Left lung (tissue), 10 donors: ENCODE results near the gene GASK1A. TPM values are rescaled to one million over a fixed set of nuclear protein-coding genes. Genes with fewer than 3 reads are reported as not detected.

ENCODE experiments used
- ATAC-seq: fragments of 200-7000 bp; cut with Tn5 transposase; one replicate; pipeline ENCODE4 v1.9.1; 2020; ENCODE audit warnings: moderate library complexity
- DNase-seq, 4 donors: peaks; one replicate each; pipeline ENCODE4 v3.0.0-alpha.2; 2013 to 2020
- H3K27ac ChIP-seq, 2 donors: fragments of 200-600 bp; sonication (generic) in 1 of 2; one replicate each; pipeline versions ENCODE4 v1.5.0 to v1.8.0; 2020 to 2021
- H3K27me3 ChIP-seq, 2 donors: fragments of 200-600 bp; sonication (generic) in 1 of 2; one replicate each; pipeline versions ENCODE4 v1.5.0 to v1.8.0; 2020 to 2021
- H3K36me3 ChIP-seq, 2 donors: fragments of 200-600 bp; sonication (generic) in 1 of 2; one replicate each; pipeline versions ENCODE4 v1.5.0 to v1.8.0; 2020 to 2021
- H3K4me1 ChIP-seq, 2 donors: fragments of 200-600 bp; one replicate each; pipeline ENCODE4 v1.8.0; 2021
- H3K4me3 ChIP-seq, 2 donors: fragments of 200-600 bp; sonication (generic) in 1 of 2; one replicate each; pipeline versions ENCODE4 v1.5.0 to v1.8.0; 2020 to 2021; ENCODE audit warnings: mild to moderate bottlenecking in 1 of 2
- H3K9me3 ChIP-seq, 2 donors: fragments of 200-600 bp; sonication (generic) in 1 of 2; one replicate each; pipeline versions ENCODE4 v1.5.0 to v1.8.0; 2020 to 2021
- CTCF ChIP-seq, 2 donors: fragments of 200-600 bp; sonication (generic) in 1 of 2; IDR thresholded peaks; one replicate each; pipeline versions ENCODE4 v1.5.0 to v1.8.0; 2021; ENCODE audit warnings: antibody characterized with exemption in 2 of 2
- intact Hi-C, 2 donors: fragments of 100-400 bp; cut with DNase I; formaldehyde crosslinking; loops; one replicate each; pipeline versions ENCODE4 v1.11.2 to v1.14.2; 2022
- polyA plus RNA-seq, 6 donors: library from polyadenylated mRNA; unstranded; fragments of 120-200 nt; gene quantifications; one replicate each; pipeline ENCODE4 v1.2.1, GENCODE V29; 2013; ENCODE audit not compliant: insufficient read length in 6 of 6
- total RNA-seq, 2 donors: library from RNA; stranded (reverse); fragmentation: NEBNext Ultra II Directional; extraction: Animal tissue kit (Norgen Biotek cat#: 25700); gene quantifications; one replicate each; pipeline ENCODE4 v1.2.1, GENCODE V29; 2021
- donor health status: DM: no; HTN: yes; CAD: no.
- donor health status: DM: no; HTN: no; CAD: no.

The GASK1A gene
- total and polyA plus RNA-seq, 8 donors, result 3.1 to 12.3 (median 4.2) TPM

- no peak for TF ChIP-seq CTCF (IDR thresholded peaks at IDR 0.05)
- H3K4me1 ChIP-seq, result no peaks in the 10 kb centered on the region
- H3K9me3 ChIP-seq, result no peaks in the 10 kb centered on the region
- ATAC-seq, result no peak
- no peak overlapping the region for H3K4me3 ChIP-seq
- no peaks in the 10 kb centered on the region for H3K36me3 ChIP-seq
- DNase-seq, result no peak
- H3K27ac ChIP-seq, result no peak overlapping the region
- intact Hi-C loops, result no loop called here
- no peaks in the 10 kb centered on the region for H3K27me3 ChIP-seq
Measured at GRCh38 chr3:42996633-42997075, 17.5 kb downstream of the GASK1A start.

- Histone ChIP-seq H3K9me3 (no peaks in the 10 kb centered on the region), H3K4me1 (no peaks in the 10 kb centered on the region), H3K4me3 (no peak overlapping the region), H3K27me3 (no peaks in the 10 kb centered on the region), H3K36me3 (no peaks in the 10 kb centered on the region), H3K27ac (peak overlapping the region in 1 of 2 donors; percentile 82)
- ATAC-seq (no peak), DNase-seq (no peak)
- intact Hi-C loops, result no loop called here
- no peak for TF ChIP-seq CTCF (IDR thresholded peaks at IDR 0.05)
Measured at GRCh38 chr3:42999212-42999611, 20.1 kb downstream of the GASK1A start.

GRCh38 chr3:42999632-43000031, 20.5 kb downstream of the GASK1A start:
- intact Hi-C loops, result no loop called here
- ATAC-seq (no peak), DNase-seq (no peak)
- Histone ChIP-seq H3K27ac (peak overlapping the region in 1 of 2 donors; percentile 82), H3K4me3 (no peak overlapping the region), H3K9me3 (no peaks in the 10 kb centered on the region), H3K4me1 (no peaks in the 10 kb centered on the region), H3K27me3 (no peaks in the 10 kb centered on the region), H3K36me3 (no peaks in the 10 kb centered on the region)
- no peak for TF ChIP-seq CTCF (IDR thresholded peaks at IDR 0.05)

GRCh38 chr3:43000387-43000786, 21.3 kb downstream of the GASK1A start:
- peak overlapping the region; percentile 3 to 82 for H3K27ac ChIP-seq
- intact Hi-C loops, result no loop called here

GRCh38 chr3:43001094-43001553, 22.0 kb downstream of the GASK1A start:
- Histone ChIP-seq H3K4me3 (no peak overlapping the region), H3K27me3 (no peaks in the 10 kb centered on the region), H3K36me3 (no peaks in the 10 kb centered on the region), H3K9me3 (no peaks in the 10 kb centered on the region), H3K27ac (peak overlapping the region in 1 of 2 donors; percentile 82), H3K4me1 (no peaks in the 10 kb centered on the region)
- peak in 3 of 4 donors; percentile 70 to 96 (median 95) for DNase-seq
- no peak for TF ChIP-seq CTCF (IDR thresholded peaks at IDR 0.05)
- intact Hi-C loops, result no loop called here
- ATAC-seq, result peak; percentile 89

More at GRCh38 chr3:43000387-43000786, 21.3 kb downstream of the GASK1A start:
- Histone ChIP-seq H3K4me3 (no peak overlapping the region), H3K9me3 (no peaks in the 10 kb centered on the region), H3K4me1 (no peaks in the 10 kb centered on the region), H3K27me3 (no peaks in the 10 kb centered on the region), H3K36me3 (no peaks in the 10 kb centered on the region)
- no peak for TF ChIP-seq CTCF (IDR thresholded peaks at IDR 0.05)
- ATAC-seq (no peak), DNase-seq (no peak)
